ENCODE measurements around the gene SPATS2.

DNA sequence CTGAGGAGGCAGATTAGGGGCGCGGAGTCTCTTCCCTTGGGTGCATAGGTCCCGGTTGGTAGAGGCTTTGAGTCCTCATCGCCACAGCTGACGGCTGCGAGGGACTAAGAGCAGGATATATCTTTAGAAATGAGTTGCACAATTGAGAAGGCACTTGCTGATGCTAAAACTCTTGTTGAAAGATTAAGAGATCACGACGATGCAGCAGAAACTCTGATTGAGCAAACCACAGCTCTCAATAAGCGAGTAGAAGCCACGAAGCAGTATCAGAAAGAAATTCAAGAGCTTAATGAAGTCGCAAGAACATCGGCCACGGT is 22.1 kb downstream of the SPATS2 start:
- TF ChIP-seq, protein P1, sequence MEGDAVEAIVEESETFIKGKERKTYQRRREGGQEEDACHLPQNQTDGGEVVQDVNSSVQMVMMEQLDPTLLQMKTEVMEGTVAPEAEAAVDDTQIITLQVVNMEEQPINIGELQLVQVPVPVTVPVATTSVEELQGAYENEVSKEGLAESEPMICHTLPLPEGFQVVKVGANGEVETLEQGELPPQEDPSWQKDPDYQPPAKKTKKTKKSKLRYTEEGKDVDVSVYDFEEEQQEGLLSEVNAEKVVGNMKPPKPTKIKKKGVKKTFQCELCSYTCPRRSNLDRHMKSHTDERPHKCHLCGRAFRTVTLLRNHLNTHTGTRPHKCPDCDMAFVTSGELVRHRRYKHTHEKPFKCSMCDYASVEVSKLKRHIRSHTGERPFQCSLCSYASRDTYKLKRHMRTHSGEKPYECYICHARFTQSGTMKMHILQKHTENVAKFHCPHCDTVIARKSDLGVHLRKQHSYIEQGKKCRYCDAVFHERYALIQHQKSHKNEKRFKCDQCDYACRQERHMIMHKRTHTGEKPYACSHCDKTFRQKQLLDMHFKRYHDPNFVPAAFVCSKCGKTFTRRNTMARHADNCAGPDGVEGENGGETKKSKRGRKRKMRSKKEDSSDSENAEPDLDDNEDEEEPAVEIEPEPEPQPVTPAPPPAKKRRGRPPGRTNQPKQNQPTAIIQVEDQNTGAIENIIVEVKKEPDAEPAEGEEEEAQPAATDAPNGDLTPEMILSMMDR (IDR thresholded peaks at IDR 0.05) = no peak
- no peak for TF ChIP-seq POLR2A (IDR thresholded peaks at IDR 0.05)

Measured in thyroid gland (tissue), 4 donors.